GM08714 (cell line): ENCODE results near the gene PRDM5.
"Not testable (repeated sequence)": the region's sequence is repeated elsewhere in the genome, so short reads cannot be mapped to it uniquely, and the experiment has no call there.

Source experiments
- H3K4me3 ChIP-seq: fragments of 200-500 bp; sonication (Bioruptor generic); 2 replicates; pipeline ENCODE4 v1.5.1; 2014; ENCODE audit warnings: mild to moderate bottlenecking, low read length, inconsistent platforms
- ZNF274 ChIP-seq: IDR thresholded peaks from 2 replicates; pipeline ENCODE4 v1.6.1; 2012; ENCODE audit warnings: mild to moderate bottlenecking, low read depth, low read length

PRDM5 gene

DNA sequence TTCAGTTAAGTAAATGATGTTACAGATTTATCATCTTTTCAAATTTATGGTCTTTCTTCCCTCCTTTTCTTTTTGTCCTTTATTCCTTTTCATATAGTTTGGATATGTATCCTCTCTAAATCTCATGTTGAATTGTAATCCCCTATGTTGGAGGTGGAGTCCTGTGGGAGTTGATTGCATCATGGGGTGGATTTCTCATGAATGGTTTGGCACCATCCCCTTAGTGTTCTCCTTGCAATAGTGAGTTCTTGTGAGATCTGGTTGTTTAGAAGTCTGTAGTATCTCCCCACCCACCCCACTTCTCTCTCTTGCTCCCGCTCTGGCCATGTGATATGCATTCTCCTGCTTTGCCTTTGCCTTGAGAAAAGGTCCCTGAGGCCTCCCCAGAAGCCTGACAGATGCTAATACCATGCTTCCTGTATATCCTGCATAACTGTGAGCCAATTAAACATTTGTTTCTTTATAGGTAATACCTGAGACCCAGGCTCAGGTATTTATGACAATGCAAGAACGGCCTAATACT is 236.7 kb downstream of the PRDM5 start:
- no peak for TF ChIP-seq ZNF274
- H3K4me3 ChIP-seq = no peak overlapping the region

DNA sequence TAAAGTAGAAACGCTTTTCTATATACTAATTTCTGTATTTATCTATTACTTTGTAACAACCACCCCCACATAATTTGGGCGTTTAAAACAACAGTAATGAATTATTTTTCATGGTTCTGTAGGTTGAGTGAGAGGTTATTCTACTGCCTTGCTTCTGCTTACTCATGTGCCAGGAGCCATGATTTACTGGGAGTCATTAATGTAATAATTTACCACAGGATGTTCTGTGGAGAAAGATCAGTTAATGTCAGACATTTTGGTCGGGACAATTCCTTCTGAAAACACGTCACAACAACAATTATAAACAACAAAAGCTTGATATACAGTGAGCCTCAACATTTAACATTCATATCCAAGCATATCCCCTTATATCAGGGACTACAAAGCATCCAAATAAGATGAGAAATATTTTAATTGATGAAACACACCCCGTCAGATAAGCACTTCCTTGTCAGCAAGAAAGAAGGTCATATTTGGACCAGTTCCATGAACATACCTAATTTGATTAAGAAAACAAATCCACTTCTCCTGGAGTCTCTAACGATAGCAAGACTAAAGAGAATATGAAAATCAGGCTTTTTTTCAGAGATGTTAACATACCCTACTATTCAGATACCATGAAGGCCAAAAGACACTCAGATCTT is 238.5 kb downstream of the PRDM5 start:
- no peak for TF ChIP-seq ZNF274

DNA sequence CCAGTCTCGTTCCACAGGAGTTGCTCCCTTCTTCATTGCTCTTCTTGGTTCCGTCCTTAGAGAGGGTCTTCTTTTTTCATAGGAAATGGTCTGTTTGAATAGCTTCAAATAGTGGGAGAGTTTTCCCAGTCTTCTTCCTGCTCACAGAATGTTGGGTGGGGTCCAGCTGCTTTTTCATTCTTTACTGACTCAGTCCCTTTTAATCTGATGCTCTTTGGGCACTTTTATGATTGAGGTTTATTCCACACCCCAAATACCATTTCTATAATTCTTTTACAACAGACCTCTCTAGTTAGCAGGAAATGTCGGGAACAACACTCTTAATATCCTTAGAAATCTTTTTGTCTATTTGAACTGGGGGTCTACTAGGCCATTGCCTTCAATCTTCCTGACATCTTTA is 239.5 kb downstream of the PRDM5 start:
- TF ChIP-seq ZNF274 = no peak
- no peak overlapping the region for H3K4me3 ChIP-seq

More for the DNA sequence above, 238.5 kb downstream of the PRDM5 start:
- H3K4me3 ChIP-seq = no peak overlapping the region

DNA sequence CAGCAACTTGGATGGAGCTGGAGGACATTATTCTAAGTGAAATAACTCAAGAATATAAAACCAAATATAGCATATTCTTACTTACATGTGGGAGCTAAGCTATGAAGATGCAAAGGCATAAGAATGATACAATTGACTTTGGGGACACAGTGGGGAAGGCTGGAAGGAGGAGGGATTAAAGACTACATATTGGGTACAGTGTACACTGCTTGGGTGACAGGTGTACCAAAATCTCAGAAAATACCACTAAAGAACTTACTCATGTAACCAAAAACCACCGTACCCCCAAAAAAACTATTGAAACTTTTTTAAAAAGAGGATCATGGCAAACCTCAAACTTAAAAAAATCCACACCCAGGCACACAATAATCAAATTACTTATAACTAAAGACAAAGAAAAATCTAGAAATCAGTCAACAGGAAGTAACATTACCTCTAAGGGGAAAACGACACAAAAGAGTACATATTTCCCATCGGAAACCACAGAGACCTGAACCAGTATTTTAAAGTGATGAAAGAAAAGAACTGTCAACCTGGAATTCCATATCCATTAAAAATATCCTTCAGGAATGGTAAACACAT is 241.8 kb downstream of the PRDM5 start:
- TF ChIP-seq ZNF274 = no peak
- no peak overlapping the region for H3K4me3 ChIP-seq

DNA sequence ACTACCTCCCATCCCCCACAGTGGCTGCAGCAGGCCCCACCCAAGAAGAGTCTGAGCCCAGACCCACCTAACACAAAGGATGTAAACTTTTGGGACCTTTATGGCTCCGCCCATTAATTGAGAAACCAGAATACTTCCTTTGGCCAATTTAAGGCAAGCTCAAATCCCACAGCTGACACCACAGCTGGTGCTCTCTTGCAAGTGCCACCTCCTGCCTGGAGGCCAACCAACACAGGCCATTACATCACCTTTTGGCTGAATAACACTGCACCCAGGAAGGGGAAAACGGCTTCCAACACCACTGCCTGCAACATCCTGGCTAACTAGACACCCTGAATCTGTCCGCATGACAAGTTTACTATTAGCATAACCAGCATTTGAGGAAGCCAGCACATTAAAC is 248.8 kb downstream of the PRDM5 start:
- no peak for TF ChIP-seq ZNF274
- H3K4me3 ChIP-seq = no peak overlapping the region

DNA sequence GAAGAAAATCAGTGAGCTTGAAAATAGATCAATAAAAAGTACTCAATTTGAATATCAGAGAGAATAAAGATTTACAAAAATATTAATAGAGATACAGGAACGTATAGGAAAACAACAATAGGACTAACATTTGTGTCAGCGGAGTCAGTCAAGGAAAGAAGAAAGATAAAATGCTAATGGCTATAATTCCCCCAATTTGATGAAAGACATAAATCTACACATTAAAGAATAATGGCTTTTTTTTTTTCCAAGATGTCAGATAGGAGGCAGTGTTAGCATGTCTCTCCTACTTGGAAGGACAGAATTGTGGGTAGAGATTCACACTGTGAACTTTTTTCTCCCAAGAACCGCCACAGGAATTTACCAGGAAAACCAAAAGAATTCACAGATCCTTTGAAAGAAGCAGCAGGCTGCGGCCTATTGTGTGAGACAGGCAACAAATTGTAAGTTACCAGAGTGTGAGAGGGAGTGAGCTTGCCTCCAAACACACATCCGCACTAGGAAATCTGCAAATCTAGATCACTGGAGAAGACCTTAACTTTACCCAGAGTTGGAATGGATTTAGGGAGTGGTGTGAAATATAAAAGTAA is 249.9 kb downstream of the PRDM5 start:
- no peak for TF ChIP-seq ZNF274
- H3K4me3 ChIP-seq = no peak overlapping the region

DNA sequence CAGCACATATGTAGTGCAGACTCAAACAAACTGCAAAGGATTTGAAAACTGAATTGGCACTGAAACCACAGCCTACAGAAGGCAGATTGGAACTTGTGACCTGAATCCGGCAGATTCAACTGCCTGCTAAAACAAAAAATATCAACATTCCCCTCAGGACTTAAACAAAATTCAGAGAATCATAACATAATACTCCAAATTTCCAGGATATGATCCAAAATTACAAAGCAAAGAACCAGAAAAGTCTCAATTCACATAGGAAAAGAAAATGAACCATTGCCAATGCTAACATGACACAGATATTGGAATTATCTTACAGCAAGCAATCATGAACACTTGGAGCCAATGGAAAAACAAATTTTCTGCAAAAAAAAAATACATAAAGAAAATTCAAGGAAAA is 250.4 kb downstream of the PRDM5 start:
- TF ChIP-seq ZNF274 = no peak
- H3K4me3 ChIP-seq = no peak overlapping the region

DNA sequence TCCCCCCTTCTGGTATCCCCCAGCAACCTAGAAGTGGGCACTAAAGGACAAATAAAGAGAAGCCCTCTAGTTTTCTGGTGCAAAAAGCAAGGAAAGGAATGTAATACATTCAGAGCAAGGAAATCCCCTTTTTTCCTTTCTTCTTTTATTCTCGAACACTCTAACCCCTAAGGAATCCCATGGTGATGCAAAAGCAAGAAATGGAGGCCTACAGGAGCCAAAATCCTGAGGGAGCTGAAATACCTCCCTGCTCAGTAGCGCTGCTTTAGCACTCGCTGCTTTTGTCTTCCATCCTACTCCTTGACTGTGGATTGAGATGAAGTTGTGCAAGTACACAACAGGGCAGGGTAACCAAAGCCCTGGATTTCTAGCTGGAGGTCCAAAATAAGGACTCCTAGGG is 251.0 kb downstream of the PRDM5 start:
- H3K4me3 ChIP-seq = no peak overlapping the region
- TF ChIP-seq ZNF274 = no peak

DNA sequence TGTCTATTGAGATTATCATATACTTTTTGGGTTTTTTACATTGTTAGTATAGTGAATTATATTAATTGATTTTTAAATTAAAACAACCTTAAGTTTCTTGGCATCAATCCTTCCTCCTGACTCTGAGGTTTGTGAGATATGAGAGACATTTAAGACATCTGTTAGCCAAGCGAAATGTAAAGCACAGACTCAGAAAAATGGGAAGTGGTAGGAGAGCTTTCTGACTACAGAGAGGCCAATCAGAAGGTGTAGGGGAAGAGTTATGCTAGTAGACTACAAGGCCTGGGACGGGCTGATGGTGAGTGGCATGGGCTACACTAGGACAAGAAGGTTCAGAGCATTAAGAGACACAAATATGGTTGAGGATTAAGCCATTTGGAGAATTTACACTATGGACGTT is 255.4 kb downstream of the PRDM5 start:
- no peak for TF ChIP-seq ZNF274
- H3K4me3 ChIP-seq = no peak overlapping the region

DNA sequence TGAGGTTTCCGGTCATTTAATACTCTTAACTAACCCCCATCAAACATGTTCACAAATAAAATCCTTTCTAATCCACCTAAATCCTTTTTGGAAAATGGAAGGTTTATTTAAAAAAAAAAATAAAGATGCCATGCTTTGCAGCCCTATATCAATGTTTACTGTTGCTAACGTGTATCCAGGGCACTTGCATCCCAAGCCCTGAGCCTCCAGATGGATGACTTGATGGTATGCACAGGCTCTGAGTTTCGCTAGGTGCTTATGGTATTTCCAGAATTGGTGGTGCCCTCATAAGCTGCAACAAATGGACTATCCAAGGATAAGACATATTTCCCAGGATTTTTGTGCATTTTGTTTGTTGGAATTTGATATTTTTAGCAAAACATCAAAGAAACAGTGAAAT is 257.7 kb downstream of the PRDM5 start:
- H3K4me3 ChIP-seq = no peak overlapping the region
- TF ChIP-seq ZNF274 = no peak

DNA sequence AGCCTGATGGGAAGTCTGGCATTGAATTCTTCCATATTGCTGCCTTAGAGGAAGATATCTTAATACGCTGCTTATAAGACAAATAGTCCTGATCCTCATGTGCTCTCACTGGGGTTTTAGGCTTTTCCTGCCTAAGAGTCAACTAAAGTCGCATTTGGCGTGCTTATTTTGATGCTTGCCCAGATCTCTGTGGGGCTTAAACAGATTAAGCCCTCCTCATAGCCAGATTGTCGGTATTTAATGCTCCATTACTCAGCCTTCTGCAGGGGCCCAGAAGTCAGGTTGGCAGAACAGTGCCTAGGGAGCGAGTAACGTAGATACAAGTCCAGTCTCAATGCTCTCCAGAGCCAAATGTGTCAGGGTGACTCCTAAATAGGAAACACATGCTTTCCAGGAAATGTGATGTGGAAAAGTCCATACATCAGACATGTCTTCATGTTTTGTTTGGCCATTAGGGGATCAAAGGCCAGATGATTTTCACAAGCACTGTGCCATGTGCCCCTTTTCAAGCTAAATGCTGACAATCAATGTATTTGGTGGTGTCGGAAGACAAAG is 262.8 kb downstream of the PRDM5 start:
- H3K4me3 ChIP-seq = no peak overlapping the region
- no peak for TF ChIP-seq ZNF274

DNA sequence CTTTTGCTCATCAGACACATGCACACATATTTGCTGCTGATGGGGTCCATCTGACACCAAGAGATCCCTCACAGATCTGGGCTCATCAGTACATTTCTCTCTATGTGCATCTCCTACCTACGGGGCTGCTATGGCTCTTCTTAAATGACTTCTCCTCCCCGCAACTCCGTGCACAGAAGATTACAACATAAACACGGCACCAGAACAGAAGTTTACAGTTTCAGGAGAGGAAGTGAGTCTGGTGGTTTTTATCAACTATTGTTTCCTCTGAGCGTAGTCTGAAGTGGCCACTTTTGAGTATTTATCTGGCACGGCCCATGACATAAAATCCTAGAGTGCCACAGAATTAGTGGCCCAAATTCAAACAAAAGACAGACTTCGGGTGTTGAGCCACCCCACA is 263.8 kb downstream of the PRDM5 start:
- TF ChIP-seq ZNF274 = no peak
- no peak overlapping the region for H3K4me3 ChIP-seq

DNA sequence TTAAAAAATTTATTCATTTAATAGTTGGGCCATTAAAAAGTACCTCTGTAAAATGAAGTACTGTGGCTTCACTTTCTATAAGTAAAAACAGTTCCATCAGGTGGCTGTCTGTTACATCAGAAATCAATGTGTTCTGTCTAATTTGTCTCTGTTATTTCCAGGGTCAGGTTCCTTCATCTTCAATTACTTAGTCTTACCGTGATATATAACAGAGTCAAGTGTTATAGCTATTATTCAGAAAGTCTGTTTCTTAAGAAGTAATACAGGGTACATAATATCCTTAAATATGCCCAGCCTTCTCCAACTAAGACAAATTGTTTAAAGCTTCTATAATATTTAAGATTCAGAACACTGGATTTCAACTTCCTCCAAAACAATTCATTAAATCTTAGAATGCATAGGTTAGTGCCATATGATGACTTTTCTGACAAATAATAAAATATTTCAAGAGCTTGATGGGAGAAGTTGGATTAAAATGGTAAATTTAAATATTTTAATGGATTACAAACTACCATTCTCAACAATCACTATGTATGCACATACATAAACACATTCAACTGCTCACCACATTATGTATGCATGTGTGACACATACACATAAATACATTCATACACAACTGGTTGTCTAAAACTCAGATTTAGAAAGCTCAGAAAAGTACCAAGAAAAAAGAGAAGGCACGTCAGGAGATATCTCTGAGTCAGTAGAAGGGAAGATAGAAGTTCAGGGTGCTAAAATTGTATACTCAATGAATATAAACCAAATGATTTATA is 268.5 kb downstream of the PRDM5 start:
- H3K4me3 ChIP-seq = no peak overlapping the region
- TF ChIP-seq ZNF274 = no peak

DNA sequence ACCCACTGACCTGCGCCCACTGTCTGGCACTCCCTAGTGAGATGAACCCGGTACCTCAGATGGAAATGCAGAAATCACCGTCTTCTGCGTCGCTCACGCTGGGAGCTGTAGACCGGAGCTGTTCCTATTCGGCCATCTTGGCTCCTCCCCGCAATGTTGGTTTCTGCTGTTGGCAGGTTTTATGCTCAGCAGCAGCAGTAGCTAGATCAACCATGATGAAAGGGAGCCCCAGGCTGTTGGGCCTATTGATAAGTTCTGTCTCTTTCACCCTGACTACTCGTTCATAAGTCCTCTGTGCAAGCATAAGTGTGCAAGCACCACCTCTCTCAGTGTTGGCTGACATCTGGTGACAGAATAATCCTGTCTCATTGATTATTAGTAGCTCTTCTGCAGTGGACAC is 274.2 kb downstream of the PRDM5 start:
- not testable (repeated sequence) for H3K4me3 ChIP-seq
